K562 (cell line): ENCODE measurements around the gene LTBP4.

Experiments used
- HDGF ChIP-seq: fragments of 450-650 bp; IDR thresholded peaks from 2 replicates; pipeline ENCODE4 v1.6.1; 2016
- RBFOX2 ChIP-seq: fragments of 200-400 bp; formaldehyde crosslinking; IDR thresholded peaks from 2 replicates; pipeline ENCODE4 v1.6.1; 2017; ENCODE audit warnings: low read depth, mild to moderate bottlenecking, low read length, moderate library complexity
- ZBTB1 ChIP-seq: sonication (generic); formaldehyde crosslinking; IDR thresholded peaks from 2 replicates; pipeline ENCODE4 v1.8.1; 2023; ENCODE audit warnings: missing genetic modification reagents, low read depth, mild to moderate bottlenecking, borderline replicate concordance
- ZBTB49 ChIP-seq: sonication (generic); formaldehyde crosslinking; IDR thresholded peaks from 2 replicates; pipeline ENCODE4 v1.8.0; 2022; ENCODE audit warnings: missing genetic modification reagents, mild to moderate bottlenecking, borderline replicate concordance
- ZNF780A ChIP-seq: fragments of 250-450 bp; sonication (Bioruptor Pico); IDR thresholded peaks from 2 replicates; pipeline ENCODE4 v1.5.0; 2021; ENCODE audit warnings: mild to moderate bottlenecking

- TF ChIP-seq ZBTB49 (CRISPR knock-in tag): no peak
- no peak for TF ChIP-seq HDGF
- TF ChIP-seq ZNF780A (CRISPR knock-in tag): no peak
- no peak for TF ChIP-seq ZBTB1 (CRISPR knock-in tag)
- TF ChIP-seq RBFOX2: no peak
Observed at GRCh38 chr19:40575326-40575725, 25.8 kb upstream of the LTBP4 start.
